HG03575 (cell line): ENCODE data around the gene CEP63.

ENCODE experiments used
- ATAC-seq: cut with Tn5 transposase; IDR thresholded peaks from one replicate; pipeline ENCODE4 v1.9.1; 2021; ENCODE audit not compliant: unreplicated experiment, insufficient number of reproducible peaks, low FRiP score; ENCODE audit errors: extremely low read depth

CEP63 gene

DNA sequence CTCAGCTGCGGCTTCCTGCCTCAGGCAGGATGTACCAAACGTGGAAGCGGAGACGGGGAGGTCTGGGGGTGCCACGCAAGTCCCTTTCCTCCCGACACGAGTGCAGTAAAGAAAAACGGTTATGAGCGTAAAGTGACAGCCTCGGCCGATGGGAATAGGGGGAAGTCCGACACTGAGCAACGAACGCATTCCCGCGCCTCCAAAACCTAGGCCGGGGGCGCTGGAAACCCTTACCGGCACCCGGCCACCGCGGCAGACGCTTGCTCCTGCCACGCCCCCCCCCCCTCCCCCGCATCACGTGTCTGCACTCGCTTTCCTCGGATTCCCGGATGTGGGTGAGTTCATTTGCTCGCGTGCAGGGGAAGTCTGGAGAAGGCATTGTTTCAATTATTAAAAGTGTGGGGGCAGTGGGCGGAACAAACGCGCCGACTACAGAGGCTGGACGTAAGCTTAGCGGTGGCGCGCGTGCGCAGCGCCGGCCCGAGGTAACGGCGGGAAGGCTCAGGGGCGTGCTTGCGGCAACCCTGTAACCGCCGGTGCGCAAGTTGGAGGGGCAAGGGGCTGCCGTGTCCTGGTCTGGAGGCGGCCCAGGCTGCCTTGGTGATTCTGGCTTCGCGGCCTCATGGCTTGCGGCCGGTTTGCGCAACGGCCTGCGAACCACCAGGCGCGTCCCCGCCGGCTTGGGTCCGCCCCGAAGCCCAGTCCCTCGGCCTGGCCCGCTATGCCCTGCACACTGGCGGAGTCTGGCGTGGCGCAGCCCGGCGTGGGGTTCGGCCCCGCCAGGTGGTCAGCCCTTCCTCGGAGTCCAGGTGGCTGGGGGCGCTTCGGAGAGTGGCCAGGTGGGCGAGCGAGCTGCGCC lies at the start of gene CEP63, which contains the start of gene ANAPC13:
TSS of gene CEP63 (plus strand) at position 340 of the 859 bp plus-strand sequence. CDS start 9,264 bp downstream, outside the sequence.
TSS of gene ANAPC13 (minus strand) at position 268 of the 859 bp plus-strand sequence. CDS start 3,081 bp downstream, outside the sequence.
- peak; percentile 51 for ATAC-seq

- ATAC-seq, result no peak
Observed at GRCh38 chr3:134437211-134437752, 48.6 kb upstream of the CEP63 start.

DNA sequence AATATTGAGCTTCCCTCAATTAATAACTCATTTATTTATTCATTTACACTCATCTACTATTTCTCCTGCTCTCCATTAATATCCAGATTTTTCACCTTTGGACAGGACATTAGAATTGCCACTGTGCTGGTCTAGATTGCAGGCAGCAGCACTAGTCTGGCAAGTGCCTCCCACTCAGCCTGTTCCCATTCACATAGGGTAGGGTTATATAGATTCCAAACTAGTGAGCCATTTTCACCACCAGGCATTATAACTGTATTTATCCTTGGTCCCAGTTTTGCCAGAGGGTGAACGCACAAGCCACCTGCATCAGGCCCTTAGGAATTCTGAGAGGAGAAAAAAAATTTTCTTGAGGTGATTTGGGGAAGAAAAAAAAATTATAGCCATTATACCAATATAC lies 44.5 kb upstream of the CEP63 start:
- no peak for ATAC-seq

DNA sequence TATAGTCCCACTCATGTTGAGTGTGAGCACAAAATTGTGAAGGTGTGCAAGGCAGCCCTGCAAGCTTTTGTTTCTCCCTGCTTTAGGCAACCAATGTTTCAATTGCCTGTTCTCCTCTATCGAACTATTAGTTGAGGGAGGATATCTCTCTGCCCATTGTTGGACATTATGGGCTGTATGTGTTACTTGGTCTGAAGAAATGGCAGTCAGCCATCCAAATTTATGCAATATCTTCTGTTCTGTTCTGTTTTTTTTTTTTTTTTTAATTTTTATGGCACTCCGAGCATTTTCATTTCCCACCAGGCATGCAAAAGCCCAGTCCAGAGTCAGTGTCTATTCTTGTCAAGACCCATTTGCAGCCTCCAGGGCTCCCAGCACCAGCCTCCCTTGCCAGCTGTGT lies 44.0 kb upstream of the CEP63 start:
- no peak for ATAC-seq

- no peak for ATAC-seq
Observed at GRCh38 chr3:134445095-134445494, 40.8 kb upstream of the CEP63 start.

- ATAC-seq, result no peak
Observed at GRCh38 chr3:134445636-134446035, 40.2 kb upstream of the CEP63 start.

DNA sequence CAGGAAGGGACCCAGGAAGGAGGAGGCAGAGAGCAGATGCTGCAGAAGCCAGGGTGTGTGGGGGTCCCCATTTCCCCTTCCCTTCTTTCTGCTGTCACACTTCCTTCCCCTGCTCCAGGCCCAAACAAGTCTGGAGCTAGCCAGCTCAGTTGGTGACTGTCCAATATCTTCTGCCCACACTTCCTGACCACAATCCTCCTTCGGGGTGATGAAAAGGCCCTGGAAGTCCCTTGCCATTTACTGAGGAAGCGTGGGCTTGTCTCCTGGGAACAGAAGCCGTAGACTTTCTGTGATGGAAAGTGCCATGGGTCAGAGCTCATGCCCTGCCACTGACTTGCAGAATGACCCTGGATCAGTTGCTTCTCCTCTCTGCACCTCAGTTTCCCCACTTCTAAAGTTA lies 39.1 kb upstream of the CEP63 start:
- no peak for ATAC-seq

GRCh38 chr3:134447351-134447750 lies 38.5 kb upstream of the CEP63 start:
- no peak for ATAC-seq

- ATAC-seq, result no peak
Observed at GRCh38 chr3:134448664-134449063, 37.2 kb upstream of the CEP63 start.

DNA sequence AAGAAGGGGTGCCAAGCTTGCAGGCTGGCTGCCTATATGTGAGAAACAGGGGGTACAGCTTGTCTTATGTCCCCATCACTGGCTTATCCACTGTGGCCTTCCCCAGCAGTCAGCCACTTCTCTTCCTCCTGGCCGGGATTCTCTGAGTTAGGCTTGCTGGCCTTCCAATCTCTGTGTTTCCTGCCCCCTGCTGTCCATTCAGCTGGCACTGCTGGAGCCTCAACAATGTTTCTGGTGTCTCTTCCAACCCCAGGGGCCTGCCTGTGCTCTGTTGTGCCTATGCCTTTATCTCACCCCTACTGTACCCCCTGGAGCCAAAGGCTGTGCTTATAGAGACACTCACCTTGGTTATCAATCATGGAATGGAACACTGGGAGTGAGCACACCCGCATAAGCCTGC lies 36.6 kb upstream of the CEP63 start:
- ATAC-seq, result no peak

GRCh38 chr3:134449951-134450350 lies 35.9 kb upstream of the CEP63 start:
- ATAC-seq, result no peak

GRCh38 chr3:134453631-134454030 lies 32.2 kb upstream of the CEP63 start:
- no peak for ATAC-seq

DNA sequence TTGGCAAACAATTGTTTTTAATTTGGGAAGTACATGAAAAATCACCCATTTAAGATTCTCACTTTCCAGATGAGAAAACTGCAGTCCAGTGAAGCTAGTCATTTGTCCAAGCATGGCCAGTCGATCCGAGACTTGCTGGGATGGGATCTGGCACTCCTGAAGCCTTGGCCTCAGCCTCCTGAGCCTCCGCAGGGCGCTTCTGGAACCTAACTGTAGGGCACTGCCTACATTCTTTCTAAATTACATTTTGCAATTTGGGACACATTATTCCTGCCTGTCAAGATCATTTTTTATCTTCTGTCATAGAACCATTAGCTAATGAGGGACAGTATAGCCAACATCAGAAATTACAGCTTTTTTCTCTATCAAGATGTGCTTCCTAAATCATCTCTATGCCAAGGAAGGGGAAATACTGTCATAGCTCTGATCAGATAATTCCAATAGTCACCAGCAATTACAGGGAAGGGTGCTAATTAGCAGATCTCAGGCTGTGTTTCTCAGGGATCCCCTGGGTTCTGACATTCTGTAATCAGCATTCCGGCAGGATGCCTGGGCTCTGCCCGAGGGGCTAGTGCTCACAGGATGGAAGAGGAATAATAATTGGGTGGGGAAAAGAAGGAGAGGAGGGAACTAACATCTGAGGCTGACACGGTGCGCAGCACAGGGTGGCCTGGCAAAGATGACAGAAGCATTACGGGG lies 28.3 kb upstream of the CEP63 start:
- no peak for ATAC-seq

DNA sequence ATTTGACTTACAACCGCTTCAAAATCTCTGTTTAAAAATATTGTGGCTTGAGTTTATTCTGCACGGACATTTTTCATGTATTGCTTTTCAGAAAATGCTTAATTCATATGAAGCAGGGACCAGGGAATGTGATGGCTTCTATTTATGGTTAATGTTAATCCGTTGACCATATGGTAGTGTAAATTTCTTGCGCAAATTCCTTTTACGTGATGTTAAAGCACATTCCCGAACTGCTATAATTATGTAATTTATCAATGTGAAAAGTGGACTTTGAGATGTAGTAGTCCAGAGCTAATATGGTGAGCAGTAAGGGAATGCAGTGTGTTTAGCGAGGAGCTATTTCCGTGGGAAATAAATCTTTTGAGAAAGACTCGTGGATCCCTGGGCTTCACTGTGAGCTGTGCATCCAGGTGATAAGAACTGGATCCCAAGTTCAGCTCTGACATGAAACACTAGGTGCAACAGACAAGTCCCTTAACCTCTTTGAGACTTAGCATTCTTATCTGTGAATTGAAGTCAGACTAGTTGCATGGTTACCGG lies 27.4 kb upstream of the CEP63 start:
- no peak for ATAC-seq

DNA sequence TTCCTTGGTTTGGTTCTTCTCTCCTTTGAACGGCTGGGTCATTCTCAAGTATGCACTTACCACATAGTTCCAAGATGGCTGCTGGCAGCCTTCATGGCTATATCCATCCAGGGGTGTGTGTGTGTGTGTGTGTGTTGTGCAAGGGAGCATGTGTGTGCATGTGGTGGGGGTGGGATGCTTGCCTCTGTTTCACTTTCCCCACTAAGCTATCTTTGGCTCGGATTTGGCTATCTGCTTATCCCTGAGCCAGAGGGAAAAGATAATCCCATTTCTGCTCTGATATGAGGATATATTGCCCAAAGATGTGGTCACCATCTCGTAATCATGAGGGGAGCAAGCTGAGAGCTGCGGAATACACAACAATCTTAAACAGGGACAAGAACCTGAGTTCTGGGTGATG lies 26.3 kb upstream of the CEP63 start:
- ATAC-seq, result no peak

DNA sequence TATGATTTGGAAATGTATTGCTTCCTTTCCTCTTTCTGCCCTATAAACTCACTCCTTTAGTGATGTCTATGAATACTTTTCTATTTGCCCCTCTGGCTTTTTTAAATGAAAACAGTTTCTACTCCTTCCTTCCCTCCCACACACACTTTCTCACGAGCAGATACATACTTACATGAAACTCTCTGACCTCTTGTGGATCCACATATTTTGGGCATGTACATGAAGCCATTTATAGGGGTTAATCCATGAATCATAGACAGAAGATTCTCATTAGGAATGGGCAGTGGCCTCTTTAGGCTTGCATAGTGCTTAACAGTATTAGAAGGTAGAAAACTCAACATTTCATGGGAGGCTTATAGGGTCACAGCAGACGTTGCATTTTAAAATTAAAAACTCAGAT lies 24.9 kb upstream of the CEP63 start:
- ATAC-seq, result no peak

- no peak for ATAC-seq
Observed at GRCh38 chr3:134462331-134462941, 23.4 kb upstream of the CEP63 start.

- ATAC-seq, result no peak
Observed at GRCh38 chr3:134463676-134464063, 22.2 kb upstream of the CEP63 start.

- no peak for ATAC-seq
Observed at GRCh38 chr3:134464064-134464688, 21.7 kb upstream of the CEP63 start.
